Dedifferentiated amniotic fluid mesenchymal stem cell (primary cell): Measurements from ENCODE around the gene ZBTB47.

Source experiments
- DNase-seq: peaks from one replicate; pipeline ENCODE4 v3.0.0-alpha.2; 2016; ENCODE audit errors: extremely low spot score

ZBTB47 gene

GRCh38 chr3:42712688-42713372 is 59.3 kb downstream of the ZBTB47 start:
- DNase-seq, result no peak

- no peak for DNase-seq
These were observed 60.2 kb downstream of the ZBTB47 start for GRCh38 chr3:42713747-42714146.

- no peak for DNase-seq
These were observed 60.8 kb downstream of the ZBTB47 start for GRCh38 chr3:42714171-42714852.
